Activated naive CD4-positive, alpha-beta T cell treated with Interleukin-2 at 50 U/mL for 16 hours (primary cell): ENCODE measurements around the gene POU2F1.

Experiments
- DNase-seq: peaks from one replicate; pipeline ENCODE4 v3.0.0-alpha.2; 2020

Gene POU2F1

GRCh38 chr1:167220537-167221125 lies at the start of gene POU2F1:
Gene POU2F1, plus strand, starts transcription at chr1:167220886. Its CDS starts 12 bp downstream, at chr1:167220898.
- DNase-seq = peak; percentile 98

- DNase-seq = no peak
Measured at GRCh38 chr1:167171286-167171929, 49.3 kb upstream of the POU2F1 start.

- DNase-seq = no peak
Measured at GRCh38 chr1:167173516-167174184, 47.0 kb upstream of the POU2F1 start.

GRCh38 chr1:167175901-167176300 lies 44.8 kb upstream of the POU2F1 start:
- no peak for DNase-seq

GRCh38 chr1:167178831-167179230 lies 41.9 kb upstream of the POU2F1 start:
- no peak for DNase-seq

- no peak for DNase-seq
Measured at GRCh38 chr1:167182571-167183320, 37.9 kb upstream of the POU2F1 start.

GRCh38 chr1:167184081-167184480 lies 36.6 kb upstream of the POU2F1 start:
- no peak for DNase-seq

- DNase-seq = no peak
Measured at GRCh38 chr1:167185062-167185461, 35.6 kb upstream of the POU2F1 start.

- no peak for DNase-seq
Measured at GRCh38 chr1:167185974-167186657, 34.6 kb upstream of the POU2F1 start.

- DNase-seq = no peak
Measured at GRCh38 chr1:167186771-167187170, 33.9 kb upstream of the POU2F1 start.

- DNase-seq = no peak
Measured at GRCh38 chr1:167190747-167191237, 29.9 kb upstream of the POU2F1 start.

- DNase-seq = no peak
Measured at GRCh38 chr1:167191958-167192357, 28.7 kb upstream of the POU2F1 start.

GRCh38 chr1:167194182-167194581 lies 26.5 kb upstream of the POU2F1 start:
- DNase-seq = no peak

GRCh38 chr1:167196166-167196565 lies 24.5 kb upstream of the POU2F1 start:
- DNase-seq = no peak

GRCh38 chr1:167197236-167197635 lies 23.4 kb upstream of the POU2F1 start:
- DNase-seq = no peak

- DNase-seq = no peak
Measured at GRCh38 chr1:167197692-167198091, 23.0 kb upstream of the POU2F1 start.

GRCh38 chr1:167198518-167199133 lies 22.1 kb upstream of the POU2F1 start:
- no peak for DNase-seq

GRCh38 chr1:167199656-167200055 lies 21.0 kb upstream of the POU2F1 start:
- DNase-seq = no peak

- no peak for DNase-seq
Measured at GRCh38 chr1:167200272-167200671, 20.4 kb upstream of the POU2F1 start.

- DNase-seq = no peak
Measured at GRCh38 chr1:167200749-167201148, 19.9 kb upstream of the POU2F1 start.

GRCh38 chr1:167202049-167202448 lies 18.6 kb upstream of the POU2F1 start:
- no peak for DNase-seq
